ENCODE measurements around the gene ANKS6.
A peak's percentile ranks its signal among the peaks of the same experiment; 100 is the strongest.

Gene ANKS6

DNA sequence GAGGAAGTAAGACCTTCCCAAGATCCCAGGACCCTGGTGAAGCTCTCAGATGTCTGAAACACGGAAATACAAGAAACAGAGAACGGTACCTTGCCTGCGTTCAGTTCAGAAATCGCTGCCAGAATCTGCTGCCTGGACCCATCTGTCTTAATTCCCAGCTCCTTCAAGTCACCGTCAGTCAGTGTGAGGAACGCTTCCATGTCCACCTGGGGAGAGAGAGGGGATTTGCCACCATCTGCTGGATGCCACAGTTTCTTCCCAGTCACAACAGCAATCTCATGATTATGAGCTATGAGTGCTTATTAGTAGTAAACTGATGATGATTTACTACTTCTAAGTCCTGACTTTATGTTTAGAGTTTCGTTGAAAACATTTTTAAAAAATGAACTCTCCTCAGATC lies 50.9 kb downstream of the ANKS6 start:
- H3K4me2 ChIP-seq: no peak overlapping the region
- H3K4me1 ChIP-seq: peaks cover 4 to 13% (median 10%) of the 10 kb centered on the region in 10 experiments; a peak in 14 of 20 replicates
- no peak overlapping the region for H3K4me3 ChIP-seq
- TF ChIP-seq Cebpa-rat (IDR thresholded peaks at IDR 0.05): no peak
- no peak overlapping the region for H3K9ac ChIP-seq
- 0 out of 22 replicates have a peak, but pooled peaks cover 0 to 6% (median 0%) of the 10 kb centered on the region in 11 experiments for H4K20me1 ChIP-seq
- no peaks in the 10 kb centered on the region for H3K9me3 ChIP-seq (replicated peaks in 1 of 11)
- H3K36me3 ChIP-seq: peaks cover 19 to 78% (median 59%) of the 10 kb centered on the region in 11 experiments; a peak in 20 of 22 replicates
- H3K27ac ChIP-seq: no peak overlapping the region
- H3K27me3 ChIP-seq: no peaks in the 10 kb centered on the region

- H3K27ac ChIP-seq: no peak overlapping the region
- H3K9me3 ChIP-seq (replicated peaks in 1 of 11): peaks cover 0 to 5% (median 4%) of the 10 kb centered on the region in 11 experiments; a peak in 15 of 22 replicates
- H4K20me1 ChIP-seq: 0 out of 22 replicates have a peak, but pooled peaks cover 0 to 6% (median 0%) of the 10 kb centered on the region in 11 experiments
- H3K9ac ChIP-seq: no peak overlapping the region
- peak overlapping the region in 6 of 11 experiments; percentile 9 to 42 (median 27); a peak in 8 of 22 replicates for H3K4me2 ChIP-seq
- H3K4me1 ChIP-seq: peaks cover 0 to 13% (median 10%) of the 10 kb centered on the region in 10 experiments; a peak in 11 of 20 replicates
- no peak overlapping the region for H3K4me3 ChIP-seq
- H3K27me3 ChIP-seq: no peaks in the 10 kb centered on the region
- H3K36me3 ChIP-seq: peaks cover 11 to 74% (median 55%) of the 10 kb centered on the region in 11 experiments; a peak in 21 of 22 replicates
- no peak for TF ChIP-seq Cebpa-rat (IDR thresholded peaks at IDR 0.05)
These were observed 52.3 kb downstream of the ANKS6 start for GRCh38 chr9:98743818-98744611.

GRCh38 chr9:98743329-98743728 lies 53.0 kb downstream of the ANKS6 start:
- H4K20me1 ChIP-seq: 0 out of 22 replicates have a peak, but pooled peaks cover 0 to 6% (median 0%) of the 10 kb centered on the region in 11 experiments
- H3K4me1 ChIP-seq: peaks cover 0 to 13% (median 10%) of the 10 kb centered on the region in 10 experiments; a peak in 11 of 20 replicates
- H3K4me3 ChIP-seq: no peak overlapping the region
- no peaks in the 10 kb centered on the region for H3K27me3 ChIP-seq
- H3K27ac ChIP-seq: no peak overlapping the region
- H3K9ac ChIP-seq: no peak overlapping the region
- H3K4me2 ChIP-seq: peak overlapping the region in 3 of 11 experiments; percentile 30 to 42 (median 40); a peak in 3 of 22 replicates
- H3K9me3 ChIP-seq (replicated peaks in 1 of 11): peaks cover 6 to 11% (median 11%) of the 10 kb centered on the region in 11 experiments; a peak in 21 of 22 replicates
- no peak for TF ChIP-seq Cebpa-rat (IDR thresholded peaks at IDR 0.05)
- peaks cover 8 to 74% (median 54%) of the 10 kb centered on the region in 11 experiments; a peak in 21 of 22 replicates for H3K36me3 ChIP-seq

GRCh38 chr9:98742325-98743280 lies 53.8 kb downstream of the ANKS6 start:
- Histone ChIP-seq H3K4me1 (peaks cover 0 to 13% (median 10%) of the 10 kb centered on the region in 10 experiments; a peak in 11 of 20 replicates), H3K36me3 (peaks cover 4 to 74% (median 53%) of the 10 kb centered on the region in 11 experiments; a peak in 21 of 22 replicates), H3K27ac (no peak overlapping the region), H3K4me2 (no peak overlapping the region), H3K4me3 (no peak overlapping the region), H4K20me1 (0 out of 22 replicates have a peak, but pooled peaks cover 0 to 4% (median 0%) of the 10 kb centered on the region in 11 experiments), H3K9ac (no peak overlapping the region), H3K27me3 (no peaks in the 10 kb centered on the region), H3K9me3 (replicated peaks in 1 of 11) (peaks cover 12 to 18% (median 17%) of the 10 kb centered on the region in 11 experiments; a peak in 21 of 22 replicates)
- TF ChIP-seq Cebpa-rat (IDR thresholded peaks at IDR 0.05): no peak

GRCh38 chr9:98740226-98740881 lies 56.0 kb downstream of the ANKS6 start:
- Histone ChIP-seq H3K4me3 (no peak overlapping the region), H3K9ac (no peak overlapping the region), H4K20me1 (peaks cover 0 to 3% (median 0%) of the 10 kb centered on the region in 11 experiments; a peak in 1 of 22 replicates), H3K9me3 (replicated peaks in 1 of 11) (peaks cover 14 to 26% (median 19%) of the 10 kb centered on the region in 11 experiments; a peak in 21 of 22 replicates), H3K4me1 (peaks cover 7 to 31% (median 28%) of the 10 kb centered on the region in 10 experiments; a peak in 17 of 20 replicates), H3K4me2 (no peak overlapping the region), H3K36me3 (peaks cover 4 to 68% (median 46%) of the 10 kb centered on the region in 11 experiments), H3K27me3 (no peaks in the 10 kb centered on the region), H3K27ac (no peak overlapping the region)
- no peak for TF ChIP-seq Cebpa-rat (IDR thresholded peaks at IDR 0.05)

DNA sequence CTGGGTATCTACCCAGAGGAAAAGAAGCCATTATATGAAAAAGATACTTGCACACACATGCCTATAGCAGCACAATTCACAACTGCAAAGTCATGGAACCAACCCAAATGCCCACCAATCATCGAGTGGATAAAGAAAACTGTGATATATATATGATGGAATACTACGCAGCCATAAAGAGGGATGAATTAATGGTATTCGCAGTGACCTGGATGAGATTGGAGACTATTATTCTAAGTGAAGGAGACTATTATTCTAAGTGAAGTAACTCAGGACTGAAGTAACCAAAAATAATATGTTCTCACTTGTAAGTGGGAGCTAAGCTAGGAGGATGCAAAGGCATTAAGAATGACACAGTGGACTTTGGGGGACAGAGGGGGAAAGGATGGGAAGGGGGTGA lies 57.6 kb downstream of the ANKS6 start:
- Histone ChIP-seq H3K9ac (no peak overlapping the region), H3K36me3 (peaks cover 8 to 65% (median 47%) of the 10 kb centered on the region in 11 experiments; a peak in 20 of 22 replicates), H3K27ac (no peak overlapping the region), H3K4me1 (peaks cover 7 to 40% (median 32%) of the 10 kb centered on the region in 10 experiments; a peak in 17 of 20 replicates), H4K20me1 (peaks cover 0 to 3% (median 0%) of the 10 kb centered on the region in 11 experiments; a peak in 1 of 22 replicates), H3K27me3 (no peaks in the 10 kb centered on the region), H3K4me2 (no peak overlapping the region), H3K9me3 (replicated peaks in 1 of 11) (peaks cover 14 to 26% (median 19%) of the 10 kb centered on the region in 11 experiments; a peak in 21 of 22 replicates), H3K4me3 (no peak overlapping the region)
- TF ChIP-seq Cebpa-rat (IDR thresholded peaks at IDR 0.05): no peak

DNA sequence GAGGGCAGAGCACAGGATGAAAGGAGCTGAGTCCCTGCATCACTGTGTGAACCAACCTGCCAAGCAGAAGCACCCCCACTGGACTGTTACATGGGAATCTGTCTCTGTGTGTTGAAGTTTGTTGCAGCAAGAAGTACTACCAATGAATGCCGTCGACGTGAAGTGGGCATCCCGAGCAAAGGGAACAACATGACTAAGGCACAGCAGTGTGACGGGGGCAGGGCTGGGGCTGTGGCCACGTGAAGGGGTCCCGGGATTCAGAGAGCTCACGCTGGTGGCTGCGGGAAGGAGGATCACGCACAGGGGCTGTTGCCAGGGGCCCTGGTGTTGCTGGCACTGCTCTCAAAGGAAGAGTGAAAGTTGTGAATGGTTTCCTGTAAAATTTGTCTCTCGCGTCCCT lies 60.1 kb downstream of the ANKS6 start:
- peak overlapping the region in 1 of 11 experiments; percentile 12; a peak in 1 of 22 replicates for H3K27ac ChIP-seq
- peaks cover 8 to 62% (median 43%) of the 10 kb centered on the region in 11 experiments; a peak in 20 of 22 replicates for H3K36me3 ChIP-seq
- H4K20me1 ChIP-seq: peaks cover 0 to 3% (median 0%) of the 10 kb centered on the region in 11 experiments; a peak in 2 of 22 replicates
- H3K9me3 ChIP-seq (replicated peaks in 1 of 11): peaks cover 14 to 26% (median 19%) of the 10 kb centered on the region in 11 experiments; a peak in 21 of 22 replicates
- H3K4me1 ChIP-seq: peaks cover 8 to 59% (median 54%) of the 10 kb centered on the region in 10 experiments; a peak in 18 of 20 replicates
- H3K9ac ChIP-seq: peak overlapping the region in 5 of 11 experiments; percentile 21 to 53 (median 29); a peak in 4 of 22 replicates
- TF ChIP-seq Cebpa-rat (IDR thresholded peaks at IDR 0.05): no peak
- no peaks in the 10 kb centered on the region for H3K27me3 ChIP-seq
- H3K4me3 ChIP-seq: no peak overlapping the region
- peak overlapping the region; percentile 34 to 89 (median 57); a peak in 20 of 22 replicates for H3K4me2 ChIP-seq
